GM23338 (cell line): Measurements from ENCODE around the gene ARHGAP4. TPM values are rescaled to one million over a fixed set of nuclear protein-coding genes. Genes with fewer than 3 reads are reported as not detected.

Source experiments
- ATAC-seq: fragments of 200-7000 bp; cut with Tn5 transposase; 3 replicates; pipeline ENCODE4 v1.9.1; 2020
- DNase-seq: peaks from one replicate; pipeline ENCODE4 v3.0.0-alpha.2; 2015; ENCODE audit warnings: low spot score
- H2AFZ ChIP-seq: fragments of 200-600 bp; sonication (generic); 2 replicates; pipeline ENCODE4 v1.8.0; 2016; ENCODE audit warnings: antibody characterized with exemption, mild to moderate bottlenecking, moderate library complexity
- H3F3A ChIP-seq: fragments of 200-600 bp; sonication (generic); replicated peaks from 2 replicates; pipeline ENCODE4 v1.8.0; 2017; ENCODE audit warnings: antibody characterized with exemption, mixed run types, low read depth
- H3K27ac ChIP-seq: fragments of 200-600 bp; sonication (generic); 2 replicates; pipeline ENCODE4 v1.6.1; 2016; ENCODE audit warnings: low read depth
- H3K27me3 ChIP-seq: fragments of 200-600 bp; sonication (generic); 2 replicates; pipeline ENCODE4 v1.8.0; 2016; ENCODE audit warnings: mild to moderate bottlenecking, mixed run types, moderate library complexity; ENCODE audit not compliant: insufficient read depth
- H3K36me3 ChIP-seq: fragments of 200-600 bp; sonication (generic); 2 replicates; pipeline ENCODE4 v1.8.0; 2016; ENCODE audit warnings: mild to moderate bottlenecking; ENCODE audit not compliant: insufficient read depth
- H3K4me1 ChIP-seq: fragments of 200-600 bp; sonication (generic); 2 replicates; pipeline ENCODE4 v1.8.0; 2016; ENCODE audit warnings: mild to moderate bottlenecking, moderate library complexity; ENCODE audit not compliant: insufficient read depth
- H3K4me2 ChIP-seq: fragments of 200-600 bp; sonication (generic); 2 replicates; pipeline ENCODE4 v1.7.1; 2017; ENCODE audit warnings: mixed run types
- H3K4me3 ChIP-seq: fragments of 200-600 bp; sonication (generic); 2 replicates; pipeline ENCODE4 v1.6.1; 2016; ENCODE audit warnings: mixed run types
- H3K79me2 ChIP-seq: fragments of 200-600 bp; sonication (generic); replicated peaks from 2 replicates; pipeline ENCODE4 v1.8.0; 2017; ENCODE audit warnings: mild to moderate bottlenecking; ENCODE audit not compliant: insufficient read depth
- H3K9me2 ChIP-seq: fragments of 200-600 bp; sonication (generic); 2 replicates; pipeline ENCODE4 v1.8.0; 2017; ENCODE audit not compliant: insufficient read depth
- H4K20me1 ChIP-seq: fragments of 200-600 bp; sonication (generic); replicated peaks from 2 replicates; pipeline ENCODE4 v1.8.0; 2017; ENCODE audit warnings: mild to moderate bottlenecking; ENCODE audit not compliant: insufficient read depth
- H3K27ac Mint-ChIP-seq: 2 replicates; pipeline ENCODE4 v1.8.0; 2020; ENCODE audit warnings: inconsistent platforms, mild to moderate bottlenecking, moderate library complexity, mixed read lengths
- H3K27me3 Mint-ChIP-seq: 3 replicates; pipeline ENCODE4 v1.8.0; 2022; ENCODE audit warnings: low read depth, mild to moderate bottlenecking, moderate library complexity, mixed read lengths, inconsistent platforms; ENCODE audit not compliant: insufficient read depth, poor library complexity
- H3K36me3 Mint-ChIP-seq: 3 replicates; pipeline ENCODE4 v1.8.0; 2021; ENCODE audit warnings: low read depth, mild to moderate bottlenecking, inconsistent platforms, moderate library complexity, mixed read lengths
- H3K4me1 Mint-ChIP-seq: 3 replicates; pipeline ENCODE4 v1.8.0; 2020; ENCODE audit warnings: mild to moderate bottlenecking, inconsistent platforms, mixed read lengths
- H3K4me3 Mint-ChIP-seq: 3 replicates; pipeline ENCODE4 v1.8.0; 2021; ENCODE audit warnings: moderate library complexity, mild to moderate bottlenecking, inconsistent platforms, mixed read lengths
- H3K9me3 Mint-ChIP-seq: 3 replicates; pipeline ENCODE4 v1.8.0; 2020; ENCODE audit warnings: moderate library complexity, mild to moderate bottlenecking, inconsistent platforms, mixed read lengths
- CREB1 ChIP-seq: fragments of 250-450 bp; sonication (Bioruptor Pico); IDR thresholded peaks from 2 replicates; pipeline ENCODE4 v1.5.0; 2020; ENCODE audit warnings: low read depth, mild to moderate bottlenecking, moderate library complexity
- EZH2phosphoT487 ChIP-seq: fragments of 200-600 bp; sonication (generic); IDR thresholded peaks from one replicate; pipeline ENCODE4 v1.8.1; 2018; ENCODE audit warnings: antibody characterized with exemption; ENCODE audit not compliant: unreplicated experiment
- JUNB ChIP-seq: IDR thresholded peaks from one replicate; pipeline ENCODE4 v1.6.1; 2016; ENCODE audit warnings: antibody characterized with exemption; ENCODE audit not compliant: unreplicated experiment
- NANOG ChIP-seq: IDR thresholded peaks from 2 replicates; pipeline ENCODE4 v1.6.1; 2016; ENCODE audit warnings: antibody characterized with exemption, borderline replicate concordance
- POLR2AphosphoS5 ChIP-seq: IDR thresholded peaks from 2 replicates; pipeline ENCODE4 v1.6.1; 2016; ENCODE audit warnings: antibody characterized with exemption, low read depth
- STAT1 ChIP-seq: IDR thresholded peaks from one replicate; pipeline ENCODE4 v1.6.1; 2016; ENCODE audit warnings: antibody characterized with exemption; ENCODE audit not compliant: unreplicated experiment
- ZNF331 ChIP-seq: fragments of 250-450 bp; sonication (Bioruptor Pico); IDR thresholded peaks from 2 replicates; pipeline ENCODE4 v1.5.0; 2020; ENCODE audit warnings: low read depth, mild to moderate bottlenecking, moderate library complexity
- polyA plus RNA-seq: library from polyadenylated mRNA; unstranded; fragments of >200 nt; fragmentation: Nextera tagmentation; extraction: Ambion mirVana; gene quantifications from 2 replicates; pipeline ENCODE4 v1.2.1, GENCODE V29; 2016
- total RNA-seq: library from RNA; depleted of rRNA; stranded (reverse); fragments of >200 nt; shearing (Covaris generic); gene quantifications from 2 replicates; pipeline ENCODE4 v1.2.3, GENCODE V29; 2014
- TF ChIP-seq, protein P1 (sequence below): IDR thresholded peaks from 2 replicates; pipeline ENCODE4 v1.6.1; 2016; ENCODE audit warnings: antibody characterized with exemption
- TF ChIP-seq, protein P2 (sequence below), 2 experiments: fragments of 200-600 bp in 1 of 2; sonication (generic) in 1 of 2; conservative IDR thresholded peaks; 2 replicates each; pipeline versions ENCODE4 v1.5.1 to v1.6.1; 2016 to 2017; ENCODE audit warnings: antibody characterized with exemption in 2 of 2, low read depth in 2 of 2, mild to moderate bottlenecking in 2 of 2, moderate library complexity in 1 of 2
- TF ChIP-seq, protein P3 (sequence below): IDR thresholded peaks from one replicate; pipeline ENCODE4 v1.6.1; 2018; ENCODE audit warnings: antibody characterized with exemption; ENCODE audit not compliant: unreplicated experiment

Gene ARHGAP4
- total and polyA plus RNA-seq, 2 experiments from 2014 or later, result 21.5 to 59.5 TPM

DNA sequence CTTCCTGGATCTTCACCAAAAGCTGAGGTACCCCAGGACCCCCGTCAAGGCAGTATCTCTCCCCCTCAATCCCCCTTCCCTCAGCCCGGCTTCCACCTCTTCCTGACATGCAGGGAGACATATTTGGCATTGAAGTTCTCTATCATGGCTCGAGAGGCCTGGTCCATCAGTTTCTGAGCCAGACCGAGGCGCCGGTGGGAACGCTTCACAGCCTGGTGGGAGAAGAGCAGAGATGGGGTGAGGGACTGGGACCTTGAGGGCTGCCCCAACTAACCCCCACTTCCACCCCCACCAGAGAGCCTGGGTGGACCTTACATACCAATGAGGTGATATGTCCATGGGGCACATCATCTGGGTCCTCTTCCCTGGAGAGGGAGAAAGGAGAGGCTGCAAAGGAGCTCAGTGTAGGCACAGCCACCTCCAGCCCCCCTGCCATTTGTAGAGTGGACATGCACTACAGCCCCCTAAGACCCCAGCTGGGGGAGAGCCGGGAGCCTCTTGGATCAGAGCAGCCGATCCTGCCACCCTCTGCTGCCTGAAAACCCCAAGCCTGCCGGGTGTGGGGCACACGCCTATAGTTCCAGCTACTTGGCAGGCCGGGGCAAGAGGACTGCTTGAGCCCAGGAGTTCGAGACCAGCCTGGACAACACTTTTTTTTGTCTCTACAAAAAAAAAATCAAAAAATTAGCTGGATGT is 6.3 kb upstream of the ARHGAP4 start:
- peaks cover 27% of the 10 kb centered on the region for H3K36me3 Mint-ChIP-seq
- H3K4me2 ChIP-seq, result no peak overlapping the region
- H3K4me1 ChIP-seq, result peaks cover 3% of the 10 kb centered on the region; the same call in 1 of the 2 replicates
- no peaks in the 10 kb centered on the region for H3K36me3 ChIP-seq
- no peak overlapping the region for H2AFZ ChIP-seq
- 0 out of 2 replicates have a peak, but pooled peaks cover 5% of the 10 kb centered on the region for H3F3A ChIP-seq
- H3K79me2 ChIP-seq, result peaks cover 12% of the 10 kb centered on the region
- H3K27ac Mint-ChIP-seq, result no peak overlapping the region
- no peak for DNase-seq
- no peaks in the 10 kb centered on the region for H3K9me2 ChIP-seq
- H3K9me3 Mint-ChIP-seq, result no peaks in the 10 kb centered on the region; the same call in 2 of the 3 replicates
- no peak overlapping the region for H3K4me3 Mint-ChIP-seq
- H3K27me3 ChIP-seq, result no peaks in the 10 kb centered on the region
- ATAC-seq, result no peak
- no peak overlapping the region for H3K27ac ChIP-seq
- peaks cover 13% of the 10 kb centered on the region for H3K4me1 Mint-ChIP-seq
- TF ChIP-seq, protein P1, sequence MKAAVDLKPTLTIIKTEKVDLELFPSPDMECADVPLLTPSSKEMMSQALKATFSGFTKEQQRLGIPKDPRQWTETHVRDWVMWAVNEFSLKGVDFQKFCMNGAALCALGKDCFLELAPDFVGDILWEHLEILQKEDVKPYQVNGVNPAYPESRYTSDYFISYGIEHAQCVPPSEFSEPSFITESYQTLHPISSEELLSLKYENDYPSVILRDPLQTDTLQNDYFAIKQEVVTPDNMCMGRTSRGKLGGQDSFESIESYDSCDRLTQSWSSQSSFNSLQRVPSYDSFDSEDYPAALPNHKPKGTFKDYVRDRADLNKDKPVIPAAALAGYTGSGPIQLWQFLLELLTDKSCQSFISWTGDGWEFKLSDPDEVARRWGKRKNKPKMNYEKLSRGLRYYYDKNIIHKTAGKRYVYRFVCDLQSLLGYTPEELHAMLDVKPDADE, result no peak
- no peak for TF ChIP-seq ZNF331 (CRISPR knock-in tag)
- TF ChIP-seq EZH2phosphoT487, result no peak
- no peak for TF ChIP-seq JUNB
- no peak for TF ChIP-seq NANOG
- no peak for TF ChIP-seq STAT1
- TF ChIP-seq POLR2AphosphoS5, result no peak
- TF ChIP-seq, protein P2, sequence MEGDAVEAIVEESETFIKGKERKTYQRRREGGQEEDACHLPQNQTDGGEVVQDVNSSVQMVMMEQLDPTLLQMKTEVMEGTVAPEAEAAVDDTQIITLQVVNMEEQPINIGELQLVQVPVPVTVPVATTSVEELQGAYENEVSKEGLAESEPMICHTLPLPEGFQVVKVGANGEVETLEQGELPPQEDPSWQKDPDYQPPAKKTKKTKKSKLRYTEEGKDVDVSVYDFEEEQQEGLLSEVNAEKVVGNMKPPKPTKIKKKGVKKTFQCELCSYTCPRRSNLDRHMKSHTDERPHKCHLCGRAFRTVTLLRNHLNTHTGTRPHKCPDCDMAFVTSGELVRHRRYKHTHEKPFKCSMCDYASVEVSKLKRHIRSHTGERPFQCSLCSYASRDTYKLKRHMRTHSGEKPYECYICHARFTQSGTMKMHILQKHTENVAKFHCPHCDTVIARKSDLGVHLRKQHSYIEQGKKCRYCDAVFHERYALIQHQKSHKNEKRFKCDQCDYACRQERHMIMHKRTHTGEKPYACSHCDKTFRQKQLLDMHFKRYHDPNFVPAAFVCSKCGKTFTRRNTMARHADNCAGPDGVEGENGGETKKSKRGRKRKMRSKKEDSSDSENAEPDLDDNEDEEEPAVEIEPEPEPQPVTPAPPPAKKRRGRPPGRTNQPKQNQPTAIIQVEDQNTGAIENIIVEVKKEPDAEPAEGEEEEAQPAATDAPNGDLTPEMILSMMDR (conservative IDR thresholded peaks at IDR 0.05; ENCODE audit: low read depth in 2 of 2), result no peak
- no peak for TF ChIP-seq CREB1 (CRISPR knock-in tag)
- TF ChIP-seq, protein P3, sequence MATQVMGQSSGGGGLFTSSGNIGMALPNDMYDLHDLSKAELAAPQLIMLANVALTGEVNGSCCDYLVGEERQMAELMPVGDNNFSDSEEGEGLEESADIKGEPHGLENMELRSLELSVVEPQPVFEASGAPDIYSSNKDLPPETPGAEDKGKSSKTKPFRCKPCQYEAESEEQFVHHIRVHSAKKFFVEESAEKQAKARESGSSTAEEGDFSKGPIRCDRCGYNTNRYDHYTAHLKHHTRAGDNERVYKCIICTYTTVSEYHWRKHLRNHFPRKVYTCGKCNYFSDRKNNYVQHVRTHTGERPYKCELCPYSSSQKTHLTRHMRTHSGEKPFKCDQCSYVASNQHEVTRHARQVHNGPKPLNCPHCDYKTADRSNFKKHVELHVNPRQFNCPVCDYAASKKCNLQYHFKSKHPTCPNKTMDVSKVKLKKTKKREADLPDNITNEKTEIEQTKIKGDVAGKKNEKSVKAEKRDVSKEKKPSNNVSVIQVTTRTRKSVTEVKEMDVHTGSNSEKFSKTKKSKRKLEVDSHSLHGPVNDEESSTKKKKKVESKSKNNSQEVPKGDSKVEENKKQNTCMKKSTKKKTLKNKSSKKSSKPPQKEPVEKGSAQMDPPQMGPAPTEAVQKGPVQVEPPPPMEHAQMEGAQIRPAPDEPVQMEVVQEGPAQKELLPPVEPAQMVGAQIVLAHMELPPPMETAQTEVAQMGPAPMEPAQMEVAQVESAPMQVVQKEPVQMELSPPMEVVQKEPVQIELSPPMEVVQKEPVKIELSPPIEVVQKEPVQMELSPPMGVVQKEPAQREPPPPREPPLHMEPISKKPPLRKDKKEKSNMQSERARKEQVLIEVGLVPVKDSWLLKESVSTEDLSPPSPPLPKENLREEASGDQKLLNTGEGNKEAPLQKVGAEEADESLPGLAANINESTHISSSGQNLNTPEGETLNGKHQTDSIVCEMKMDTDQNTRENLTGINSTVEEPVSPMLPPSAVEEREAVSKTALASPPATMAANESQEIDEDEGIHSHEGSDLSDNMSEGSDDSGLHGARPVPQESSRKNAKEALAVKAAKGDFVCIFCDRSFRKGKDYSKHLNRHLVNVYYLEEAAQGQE, result no peak
- H3K27me3 Mint-ChIP-seq, result peaks cover 7% of the 10 kb centered on the region
- no peak overlapping the region for H3K4me3 ChIP-seq
- H4K20me1 ChIP-seq, result no peaks in the 10 kb centered on the region; the same call in 1 of the 2 replicates
